GM23338 (cell line): ENCODE measurements around the gene RIMS4. TPM values are rescaled to one million over a fixed set of nuclear protein-coding genes. Genes with fewer than 3 reads are reported as not detected.

Experiments
- ATAC-seq: fragments of 200-7000 bp; cut with Tn5 transposase; 3 replicates; pipeline ENCODE4 v1.9.1; 2020
- DNase-seq: peaks from one replicate; pipeline ENCODE4 v3.0.0-alpha.2; 2015; ENCODE audit warnings: low spot score
- H2AFZ ChIP-seq: fragments of 200-600 bp; sonication (generic); 2 replicates; pipeline ENCODE4 v1.8.0; 2016; ENCODE audit warnings: antibody characterized with exemption, mild to moderate bottlenecking, moderate library complexity
- H3F3A ChIP-seq: fragments of 200-600 bp; sonication (generic); replicated peaks from 2 replicates; pipeline ENCODE4 v1.8.0; 2017; ENCODE audit warnings: antibody characterized with exemption, mixed run types, low read depth
- H3K27ac ChIP-seq: fragments of 200-600 bp; sonication (generic); 2 replicates; pipeline ENCODE4 v1.6.1; 2016; ENCODE audit warnings: low read depth
- H3K27me3 ChIP-seq: fragments of 200-600 bp; sonication (generic); 2 replicates; pipeline ENCODE4 v1.8.0; 2016; ENCODE audit warnings: mild to moderate bottlenecking, mixed run types, moderate library complexity; ENCODE audit not compliant: insufficient read depth
- H3K36me3 ChIP-seq: fragments of 200-600 bp; sonication (generic); 2 replicates; pipeline ENCODE4 v1.8.0; 2016; ENCODE audit warnings: mild to moderate bottlenecking; ENCODE audit not compliant: insufficient read depth
- H3K4me1 ChIP-seq: fragments of 200-600 bp; sonication (generic); 2 replicates; pipeline ENCODE4 v1.8.0; 2016; ENCODE audit warnings: mild to moderate bottlenecking, moderate library complexity; ENCODE audit not compliant: insufficient read depth
- H3K4me2 ChIP-seq: fragments of 200-600 bp; sonication (generic); 2 replicates; pipeline ENCODE4 v1.7.1; 2017; ENCODE audit warnings: mixed run types
- H3K4me3 ChIP-seq: fragments of 200-600 bp; sonication (generic); 2 replicates; pipeline ENCODE4 v1.6.1; 2016; ENCODE audit warnings: mixed run types
- H3K79me2 ChIP-seq: fragments of 200-600 bp; sonication (generic); replicated peaks from 2 replicates; pipeline ENCODE4 v1.8.0; 2017; ENCODE audit warnings: mild to moderate bottlenecking; ENCODE audit not compliant: insufficient read depth
- H3K9me2 ChIP-seq: fragments of 200-600 bp; sonication (generic); 2 replicates; pipeline ENCODE4 v1.8.0; 2017; ENCODE audit not compliant: insufficient read depth
- H4K20me1 ChIP-seq: fragments of 200-600 bp; sonication (generic); replicated peaks from 2 replicates; pipeline ENCODE4 v1.8.0; 2017; ENCODE audit warnings: mild to moderate bottlenecking; ENCODE audit not compliant: insufficient read depth
- H3K27ac Mint-ChIP-seq: 2 replicates; pipeline ENCODE4 v1.8.0; 2020; ENCODE audit warnings: inconsistent platforms, mild to moderate bottlenecking, moderate library complexity, mixed read lengths
- H3K27me3 Mint-ChIP-seq: 3 replicates; pipeline ENCODE4 v1.8.0; 2022; ENCODE audit warnings: low read depth, mild to moderate bottlenecking, moderate library complexity, mixed read lengths, inconsistent platforms; ENCODE audit not compliant: insufficient read depth, poor library complexity
- H3K36me3 Mint-ChIP-seq: 3 replicates; pipeline ENCODE4 v1.8.0; 2021; ENCODE audit warnings: low read depth, mild to moderate bottlenecking, inconsistent platforms, moderate library complexity, mixed read lengths
- H3K4me1 Mint-ChIP-seq: 3 replicates; pipeline ENCODE4 v1.8.0; 2020; ENCODE audit warnings: mild to moderate bottlenecking, inconsistent platforms, mixed read lengths
- H3K4me3 Mint-ChIP-seq: 3 replicates; pipeline ENCODE4 v1.8.0; 2021; ENCODE audit warnings: moderate library complexity, mild to moderate bottlenecking, inconsistent platforms, mixed read lengths
- H3K9me3 Mint-ChIP-seq: 3 replicates; pipeline ENCODE4 v1.8.0; 2020; ENCODE audit warnings: moderate library complexity, mild to moderate bottlenecking, inconsistent platforms, mixed read lengths
- CREB1 ChIP-seq: fragments of 250-450 bp; sonication (Bioruptor Pico); IDR thresholded peaks from 2 replicates; pipeline ENCODE4 v1.5.0; 2020; ENCODE audit warnings: low read depth, mild to moderate bottlenecking, moderate library complexity
- CTCF ChIP-seq, 2 experiments: fragments of 200-600 bp in 1 of 2; sonication (generic) in 1 of 2; conservative IDR thresholded peaks; 2 replicates each; pipeline versions ENCODE4 v1.5.1 to v1.6.1; 2016 to 2017; ENCODE audit warnings: antibody characterized with exemption in 2 of 2, low read depth in 2 of 2, mild to moderate bottlenecking in 2 of 2, moderate library complexity in 1 of 2
- EZH2phosphoT487 ChIP-seq: fragments of 200-600 bp; sonication (generic); IDR thresholded peaks from one replicate; pipeline ENCODE4 v1.8.1; 2018; ENCODE audit warnings: antibody characterized with exemption; ENCODE audit not compliant: unreplicated experiment
- JUNB ChIP-seq: IDR thresholded peaks from one replicate; pipeline ENCODE4 v1.6.1; 2016; ENCODE audit warnings: antibody characterized with exemption; ENCODE audit not compliant: unreplicated experiment
- NANOG ChIP-seq: IDR thresholded peaks from 2 replicates; pipeline ENCODE4 v1.6.1; 2016; ENCODE audit warnings: antibody characterized with exemption, borderline replicate concordance
- POLR2AphosphoS5 ChIP-seq: IDR thresholded peaks from 2 replicates; pipeline ENCODE4 v1.6.1; 2016; ENCODE audit warnings: antibody characterized with exemption, low read depth
- STAT1 ChIP-seq: IDR thresholded peaks from one replicate; pipeline ENCODE4 v1.6.1; 2016; ENCODE audit warnings: antibody characterized with exemption; ENCODE audit not compliant: unreplicated experiment
- ZNF114 ChIP-seq: fragments of 250-450 bp; sonication (Bioruptor Pico); IDR thresholded peaks from 2 replicates; pipeline ENCODE4 v1.5.0; 2020; ENCODE audit warnings: mild to moderate bottlenecking, moderate library complexity
- ZNF331 ChIP-seq: fragments of 250-450 bp; sonication (Bioruptor Pico); IDR thresholded peaks from 2 replicates; pipeline ENCODE4 v1.5.0; 2020; ENCODE audit warnings: low read depth, mild to moderate bottlenecking, moderate library complexity
- polyA plus RNA-seq: library from polyadenylated mRNA; unstranded; fragments of >200 nt; fragmentation: Nextera tagmentation; extraction: Ambion mirVana; gene quantifications from 2 replicates; pipeline ENCODE4 v1.2.1, GENCODE V29; 2016
- total RNA-seq: library from RNA; depleted of rRNA; stranded (reverse); fragments of >200 nt; shearing (Covaris generic); gene quantifications from 2 replicates; pipeline ENCODE4 v1.2.3, GENCODE V29; 2014
- TF ChIP-seq, protein P1 (sequence below): fragments of 250-450 bp; sonication (Bioruptor Pico); IDR thresholded peaks from 2 replicates; pipeline ENCODE4 v1.5.0; 2020; ENCODE audit warnings: mild to moderate bottlenecking, moderate library complexity

RIMS4 gene
- total and polyA plus RNA-seq, 2 experiments from 2014 or later: 3.5 to 39.7 TPM

DNA sequence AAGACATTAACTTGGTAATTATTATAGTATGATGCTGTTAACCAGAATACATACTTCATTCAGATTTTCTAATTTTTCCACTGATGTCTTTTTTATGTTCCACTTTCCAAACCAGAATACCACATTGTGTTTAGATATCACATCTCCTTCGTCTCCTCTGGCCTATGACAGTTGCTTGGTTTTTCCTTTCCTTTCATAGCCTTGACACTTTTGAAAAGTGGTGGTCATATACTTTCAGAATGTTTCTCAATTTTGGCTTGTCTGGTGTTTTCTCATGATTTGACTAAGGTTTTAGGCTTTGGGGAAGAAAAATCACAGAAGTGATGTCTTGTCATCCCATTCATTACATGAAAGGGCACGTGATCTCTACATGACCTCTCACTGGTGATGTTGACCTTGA lies 24.3 kb upstream of the RIMS4 start:
- peaks cover 6% of the 10 kb centered on the region; the same call in 2 of the 3 replicates for H3K9me3 Mint-ChIP-seq
- Histone ChIP-seq H3K27ac (no peak overlapping the region), H3K79me2 (no peaks in the 10 kb centered on the region), H3K4me2 (no peak overlapping the region), H3K27me3 (no peaks in the 10 kb centered on the region), H4K20me1 (no peaks in the 10 kb centered on the region), H3K9me2 (no peaks in the 10 kb centered on the region), H3K36me3 (no peaks in the 10 kb centered on the region), H3K4me3 (no peak overlapping the region), H2AFZ (no peak overlapping the region), H3F3A (no peaks in the 10 kb centered on the region), H3K4me1 (peaks cover 14% of the 10 kb centered on the region)
- no peak overlapping the region for H3K27ac Mint-ChIP-seq
- ATAC-seq (no peak), DNase-seq (no peak)
- peaks cover 3% of the 10 kb centered on the region; the same call in 1 of the 3 replicates for H3K4me1 Mint-ChIP-seq
- H3K4me3 Mint-ChIP-seq: no peak overlapping the region
- H3K27me3 Mint-ChIP-seq: no peaks in the 10 kb centered on the region
- TF ChIP-seq, protein P1, sequence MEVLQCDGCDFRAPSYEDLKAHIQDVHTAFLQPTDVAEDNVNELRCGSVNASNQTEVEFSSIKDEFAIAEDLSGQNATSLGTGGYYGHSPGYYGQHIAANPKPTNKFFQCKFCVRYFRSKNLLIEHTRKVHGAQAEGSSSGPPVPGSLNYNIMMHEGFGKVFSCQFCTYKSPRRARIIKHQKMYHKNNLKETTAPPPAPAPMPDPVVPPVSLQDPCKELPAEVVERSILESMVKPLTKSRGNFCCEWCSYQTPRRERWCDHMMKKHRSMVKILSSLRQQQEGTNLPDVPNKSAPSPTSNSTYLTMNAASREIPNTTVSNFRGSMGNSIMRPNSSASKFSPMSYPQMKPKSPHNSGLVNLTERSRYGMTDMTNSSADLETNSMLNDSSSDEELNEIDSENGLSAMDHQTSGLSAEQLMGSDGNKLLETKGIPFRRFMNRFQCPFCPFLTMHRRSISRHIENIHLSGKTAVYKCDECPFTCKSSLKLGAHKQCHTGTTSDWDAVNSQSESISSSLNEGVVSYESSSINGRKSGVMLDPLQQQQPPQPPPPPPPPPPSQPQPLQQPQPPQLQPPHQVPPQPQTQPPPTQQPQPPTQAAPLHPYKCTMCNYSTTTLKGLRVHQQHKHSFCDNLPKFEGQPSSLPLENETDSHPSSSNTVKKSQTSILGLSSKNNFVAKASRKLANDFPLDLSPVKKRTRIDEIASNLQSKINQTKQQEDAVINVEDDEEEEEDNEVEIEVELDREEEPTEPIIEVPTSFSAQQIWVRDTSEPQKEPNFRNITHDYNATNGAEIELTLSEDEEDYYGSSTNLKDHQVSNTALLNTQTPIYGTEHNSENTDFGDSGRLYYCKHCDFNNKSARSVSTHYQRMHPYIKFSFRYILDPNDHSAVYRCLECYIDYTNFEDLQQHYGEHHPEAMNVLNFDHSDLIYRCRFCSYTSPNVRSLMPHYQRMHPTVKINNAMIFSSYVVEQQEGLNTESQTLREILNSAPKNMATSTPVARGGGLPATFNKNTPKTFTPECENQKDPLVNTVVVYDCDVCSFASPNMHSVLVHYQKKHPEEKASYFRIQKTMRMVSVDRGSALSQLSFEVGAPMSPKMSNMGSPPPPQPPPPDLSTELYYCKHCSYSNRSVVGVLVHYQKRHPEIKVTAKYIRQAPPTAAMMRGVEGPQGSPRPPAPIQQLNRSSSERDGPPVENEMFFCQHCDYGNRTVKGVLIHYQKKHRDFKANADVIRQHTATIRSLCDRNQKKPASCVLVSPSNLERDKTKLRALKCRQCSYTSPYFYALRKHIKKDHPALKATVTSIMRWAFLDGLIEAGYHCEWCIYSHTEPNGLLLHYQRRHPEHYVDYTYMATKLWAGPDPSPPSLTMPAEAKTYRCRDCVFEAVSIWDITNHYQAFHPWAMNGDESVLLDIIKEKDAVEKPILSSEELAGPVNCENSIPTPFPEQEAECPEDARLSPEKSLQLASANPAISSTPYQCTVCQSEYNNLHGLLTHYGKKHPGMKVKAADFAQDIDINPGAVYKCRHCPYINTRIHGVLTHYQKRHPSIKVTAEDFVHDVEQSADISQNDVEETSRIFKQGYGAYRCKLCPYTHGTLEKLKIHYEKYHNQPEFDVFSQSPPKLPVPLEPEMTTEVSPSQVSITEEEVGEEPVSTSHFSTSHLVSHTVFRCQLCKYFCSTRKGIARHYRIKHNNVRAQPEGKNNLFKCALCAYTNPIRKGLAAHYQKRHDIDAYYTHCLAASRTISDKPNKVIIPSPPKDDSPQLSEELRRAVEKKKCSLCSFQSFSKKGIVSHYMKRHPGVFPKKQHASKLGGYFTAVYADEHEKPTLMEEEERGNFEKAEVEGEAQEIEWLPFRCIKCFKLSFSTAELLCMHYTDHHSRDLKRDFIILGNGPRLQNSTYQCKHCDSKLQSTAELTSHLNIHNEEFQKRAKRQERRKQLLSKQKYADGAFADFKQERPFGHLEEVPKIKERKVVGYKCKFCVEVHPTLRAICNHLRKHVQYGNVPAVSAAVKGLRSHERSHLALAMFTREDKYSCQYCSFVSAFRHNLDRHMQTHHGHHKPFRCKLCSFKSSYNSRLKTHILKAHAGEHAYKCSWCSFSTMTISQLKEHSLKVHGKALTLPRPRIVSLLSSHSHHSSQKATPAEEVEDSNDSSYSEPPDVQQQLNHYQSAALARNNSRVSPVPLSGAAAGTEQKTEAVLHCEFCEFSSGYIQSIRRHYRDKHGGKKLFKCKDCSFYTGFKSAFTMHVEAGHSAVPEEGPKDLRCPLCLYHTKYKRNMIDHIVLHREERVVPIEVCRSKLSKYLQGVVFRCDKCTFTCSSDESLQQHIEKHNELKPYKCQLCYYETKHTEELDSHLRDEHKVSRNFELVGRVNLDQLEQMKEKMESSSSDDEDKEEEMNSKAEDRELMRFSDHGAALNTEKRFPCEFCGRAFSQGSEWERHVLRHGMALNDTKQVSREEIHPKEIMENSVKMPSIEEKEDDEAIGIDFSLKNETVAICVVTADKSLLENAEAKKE (CRISPR knock-in tag): no peak
- TF ChIP-seq EZH2phosphoT487 (no peak), NANOG (no peak)
- no peaks in the 10 kb centered on the region for H3K36me3 Mint-ChIP-seq

- Histone ChIP-seq H3K9me2 (no peaks in the 10 kb centered on the region), H3K79me2 (no peaks in the 10 kb centered on the region), H3K36me3 (no peaks in the 10 kb centered on the region), H3K4me3 (no peak overlapping the region), H3K27ac (no peak overlapping the region), H3K4me2 (no peak overlapping the region), H3K27me3 (no peaks in the 10 kb centered on the region), H2AFZ (no peak overlapping the region), H4K20me1 (no peaks in the 10 kb centered on the region), H3F3A (no peaks in the 10 kb centered on the region), H3K4me1 (peaks cover 14% of the 10 kb centered on the region)
- H3K4me3 Mint-ChIP-seq: no peak overlapping the region
- ATAC-seq (no peak), DNase-seq (no peak)
- no peaks in the 10 kb centered on the region for H3K27me3 Mint-ChIP-seq
- H3K27ac Mint-ChIP-seq: no peak overlapping the region
- TF ChIP-seq EZH2phosphoT487 (no peak), CTCF (conservative IDR thresholded peaks at IDR 0.05; ENCODE audit: low read depth in 2 of 2) (no peak), POLR2AphosphoS5 (no peak), JUNB (no peak), NANOG (no peak), ZNF331 (CRISPR knock-in tag) (no peak), CREB1 (CRISPR knock-in tag) (no peak), ZNF114 (CRISPR knock-in tag) (no peak), STAT1 (no peak)
- peaks cover 3% of the 10 kb centered on the region; the same call in 1 of the 3 replicates for H3K4me1 Mint-ChIP-seq
- peaks cover 6% of the 10 kb centered on the region; the same call in 2 of the 3 replicates for H3K9me3 Mint-ChIP-seq
- H3K36me3 Mint-ChIP-seq: no peaks in the 10 kb centered on the region
Observed at GRCh38 chr20:44833437-44833836, 23.1 kb upstream of the RIMS4 start.
